ENCODE data around the gene KRT6B.

GRCh38 chr12:52464897-52465296 is 13.0 kb upstream of the KRT6B start:
- TF ChIP-seq CTCF (IDR thresholded peaks at IDR 0.05; ENCODE audit: poor library complexity, severe bottlenecking), result no peak
- TF ChIP-seq POLR2AphosphoS5 (IDR thresholded peaks at IDR 0.05), result no peak
- no peak for TF ChIP-seq EZH2 (IDR thresholded peaks at IDR 0.05; ENCODE audit: borderline replicate concordance, insufficient read depth, low read length, poor library complexity, severe bottlenecking)
- TF ChIP-seq TAF1 (IDR thresholded peaks at IDR 0.05; ENCODE audit: low read depth), result no peak
- TF ChIP-seq RAD21 (conservative IDR thresholded peaks at IDR 0.05), result no peak
- no peak for TF ChIP-seq SMC3 (conservative IDR thresholded peaks at IDR 0.05; ENCODE audit: poor library complexity)
